Lung (tissue), 12 donors: ENCODE results near the gene PRKD1. TPM values are rescaled to one million over a fixed set of nuclear protein-coding genes. Genes with fewer than 3 reads are reported as not detected.
"Not testable (repeated sequence)": the region's sequence is repeated elsewhere in the genome, so short reads cannot be mapped to it uniquely, and the experiment has no call there.

ENCODE experiments used
- ATAC-seq: fragments of 200-7000 bp; cut with Tn5 transposase; one replicate; pipeline ENCODE4 v1.9.1; 2020; ENCODE audit warnings: moderate number of reproducible peaks; ENCODE audit not compliant: insufficient read depth, low FRiP score
- DNase-seq, 3 donors: peaks; one replicate each; pipeline ENCODE4 v3.0.0-alpha.2; 2013 to 2017
- H3K27ac ChIP-seq, 2 donors: one replicate each; pipeline ENCODE4 v1.5.1; 2013; ENCODE audit warnings: mild to moderate bottlenecking in 2 of 2, moderate library complexity in 2 of 2, control low read depth in 1 of 2, inconsistent platforms in 1 of 2, low read depth in 1 of 2, low read length in 1 of 2
- H3K27me3 ChIP-seq, 3 donors: one replicate each; pipeline ENCODE4 v1.5.1; 2013; ENCODE audit warnings: low read length in 2 of 3; ENCODE audit not compliant: control insufficient read depth in 3 of 3, insufficient read depth in 3 of 3
- H3K36me3 ChIP-seq, 4 donors: one replicate each; pipeline ENCODE4 v1.5.1; 2013; ENCODE audit warnings: low read length in 4 of 4, mild to moderate bottlenecking in 1 of 4, moderate library complexity in 1 of 4; ENCODE audit not compliant: control insufficient read depth in 4 of 4, insufficient read depth in 4 of 4
- H3K4me1 ChIP-seq, 5 donors: one replicate each; pipeline ENCODE4 v1.5.1; 2013; ENCODE audit warnings: low read length in 5 of 5, mild to moderate bottlenecking in 2 of 5, moderate library complexity in 1 of 5; ENCODE audit not compliant: control insufficient read depth in 5 of 5, insufficient read depth in 5 of 5
- H3K4me3 ChIP-seq: one replicate; pipeline ENCODE4 v1.5.1; 2013; ENCODE audit warnings: mild to moderate bottlenecking, control low read depth, moderate library complexity
- H3K9ac ChIP-seq, 2 donors: one replicate each; pipeline ENCODE4 v1.5.1; 2013; ENCODE audit warnings: low read length in 2 of 2, control low read depth in 1 of 2; ENCODE audit not compliant: insufficient read depth in 1 of 2
- H3K9me3 ChIP-seq, 4 donors: one replicate each; pipeline ENCODE4 v1.5.1; 2013; ENCODE audit warnings: low read length in 3 of 4, mild to moderate bottlenecking in 1 of 4, moderate library complexity in 1 of 4; ENCODE audit not compliant: control insufficient read depth in 4 of 4, insufficient read depth in 3 of 4
- CTCF ChIP-seq: IDR thresholded peaks from 2 replicates; pipeline ENCODE4 v1.5.1; 2012; ENCODE audit warnings: mild to moderate bottlenecking; ENCODE audit errors: control extremely low read depth, extremely low read depth
- WGBS, 2 donors: extraction: QIAGEN DNeasy Blood & Tissue Kit; methylation state at CpG; one replicate each; pipeline ENCODE4 v1.1.7; 2013; 5-methylcytosine and 5-hydroxymethylcytosine counted together
- polyA plus RNA-seq, 2 donors: library from polyadenylated mRNA; stranded (reverse); fragments of 200-250 nt; gene quantifications; one replicate each; pipeline ENCODE4 v1.2.1, GENCODE V29; 2013
- total RNA-seq, 2 donors: library from RNA; depleted of rRNA in 1 of 2; stranded (reverse); fragments of >200 nt in 1 of 2; gene quantifications; one replicate each; pipeline ENCODE4 v1.2.1, GENCODE V29; 2014 to 2021
- donor health status: control.
- donor health status: control.
- donor health status: Bipolar disorder and iron deficiency.
- donor health status: healthy.
- donor health status: DM: yes; HTN: yes; CAD: no.

PRKD1 gene
- total and polyA plus RNA-seq, 4 donors = 4.0 to 20.9 (median 11.2) TPM

GRCh38 chr14:29709490-29709889 is 218.2 kb downstream of the PRKD1 start:
- Histone ChIP-seq H3K4me3 (no peak overlapping the region), H3K9me3 (no peaks in the 10 kb centered on the region), H3K4me1 (no peaks in the 10 kb centered on the region), H3K27ac (no peak overlapping the region), H3K9ac (no peak overlapping the region), H3K27me3 (no peaks in the 10 kb centered on the region), H3K36me3 (no peaks in the 10 kb centered on the region)
- no peak for ATAC-seq
- no peak for DNase-seq
- no peak for TF ChIP-seq CTCF

GRCh38 chr14:29706700-29707099 is 220.9 kb downstream of the PRKD1 start:
- Histone ChIP-seq H3K36me3 (no peaks in the 10 kb centered on the region), H3K9ac (no peak overlapping the region), H3K27ac (no peak overlapping the region), H3K4me1 (no peaks in the 10 kb centered on the region), H3K4me3 (no peak overlapping the region), H3K9me3 (no peaks in the 10 kb centered on the region), H3K27me3 (no peaks in the 10 kb centered on the region)
- DNase-seq = no peak
- no peak for TF ChIP-seq CTCF
- no peak for ATAC-seq
- 91 to 98% methylated on average over 1 of the region's 1 CpG for WGBS, 2 donors

- 91 to 94% methylated on average over 1 of the region's 1 CpG for WGBS, 2 donors
- ATAC-seq (no peak), DNase-seq (no peak)
- Histone ChIP-seq H3K36me3 (no peaks in the 10 kb centered on the region), H3K27ac (no peak overlapping the region), H3K4me1 (no peaks in the 10 kb centered on the region), H3K4me3 (no peak overlapping the region), H3K9me3 (no peaks in the 10 kb centered on the region), H3K9ac (no peak overlapping the region), H3K27me3 (no peaks in the 10 kb centered on the region)
- no peak for TF ChIP-seq CTCF
Measured at GRCh38 chr14:29705801-29706200, 221.8 kb downstream of the PRKD1 start.

GRCh38 chr14:29689597-29689996 is 238.1 kb downstream of the PRKD1 start:
- 90 to 95% methylated on average over 2 of the region's 2 CpGs for WGBS, 2 donors
- not testable (repeated sequence) for H3K9ac ChIP-seq, H3K4me1 ChIP-seq, H3K27ac ChIP-seq, H3K27me3 ChIP-seq, H3K9me3 ChIP-seq, H3K36me3 ChIP-seq, DNase-seq, H3K4me3 ChIP-seq, ATAC-seq
